HCT116 (cell line): Measurements from ENCODE around the gene RBMS1. TPM values are rescaled to one million over a fixed set of nuclear protein-coding genes. Genes with fewer than 3 reads are reported as not detected.

Experiments used
- ATAC-seq: fragments of 200-7000 bp; cut with Tn5 transposase; 2 replicates; pipeline ENCODE4 v1.9.1; 2020; ENCODE audit warnings: mild to moderate bottlenecking, moderate library complexity
- BruUV-seq: library from RNA; stranded (reverse); fragments of 400-500 nt; replicated peaks from 2 replicates; lab custom pipeline; 2021; lab: Mats Ljungman, UMichigan
- CTCF ChIA-PET: fragments of 300-600 bp; sonication (Branson Sonifier 250); formaldehyde crosslinking; loops from one replicate; lab custom pipeline; 2021; ENCODE audit warnings: antibody characterized with exemption; lab: Charles Lee
- POLR2A ChIA-PET: fragments of 300-600, 350-600 bp; sonication (Branson Sonifier 250); formaldehyde crosslinking; loops from one replicate; lab custom pipeline; 2021; ENCODE audit warnings: antibody characterized with exemption; lab: Charles Lee
- RAD21 ChIA-PET, 2 experiments: fragments of 300-600 bp; sonication (Branson Sonifier 250); formaldehyde crosslinking; loops; one replicate each; lab custom pipeline; 2023; ENCODE audit warnings: low total read pairs in 2 of 2; ENCODE audit not compliant: uncharacterized antibody in 2 of 2, unreplicated experiment in 2 of 2, low non-redundant PET in 1 of 2; lab: Charles Lee
- DNase-seq: peaks from one replicate; pipeline ENCODE4 v3.0.0-alpha.2; 2010; ENCODE audit warnings: low read depth, low spot score
- H2AFZ ChIP-seq: fragments of 200-600 bp; shearing (Covaris generic), sonication (generic); 2 replicates; pipeline ENCODE4 v1.6.1; 2017; ENCODE audit warnings: low read depth, mixed run types, mixed read lengths, antibody characterized with exemption, low read length; ENCODE audit not compliant: poor library complexity, severe bottlenecking
- H3K27ac ChIP-seq: 2 replicates; pipeline ENCODE4 v1.5.1; 2012; ENCODE audit warnings: low read depth, low read length
- H3K27me3 ChIP-seq: fragments of 200-600 bp; sonication (generic); 2 replicates; pipeline ENCODE4 v1.6.1; 2016; ENCODE audit warnings: mixed run types, low read length, mixed read lengths; ENCODE audit not compliant: insufficient read depth
- H3K36me3 ChIP-seq, 2 experiments: fragments of 200-500 bp in 1 of 2; fragments of 200-600 bp in 1 of 2; sonication (Bioruptor generic) in 1 of 2; sonication (generic) in 1 of 2; 2 replicates each; pipeline versions ENCODE4 v1.5.1 to v1.6.1; 2014 to 2016; ENCODE audit warnings: low read length in 2 of 2, inconsistent platforms in 1 of 2, mixed read lengths in 1 of 2, mixed run types in 1 of 2; ENCODE audit not compliant: insufficient read depth in 2 of 2, control insufficient read depth in 1 of 2
- H3K4me1 ChIP-seq, 2 experiments: fragments of 200-600 bp in 1 of 2; sonication (generic) in 1 of 2; 2 replicates each; pipeline versions ENCODE4 v1.5.1 to v1.6.1; 2012 to 2017; ENCODE audit warnings: low read length in 2 of 2, inconsistent platforms in 1 of 2, mild to moderate bottlenecking in 1 of 2, mixed read lengths in 1 of 2, mixed run types in 1 of 2, moderate library complexity in 1 of 2; ENCODE audit not compliant: insufficient read depth in 2 of 2, control insufficient read depth in 1 of 2
- H3K4me2 ChIP-seq: fragments of 200-600 bp; sonication (generic); 2 replicates; pipeline ENCODE4 v1.6.1; 2017; ENCODE audit warnings: mixed run types, low read length, mixed read lengths
- H3K4me3 ChIP-seq, 2 experiments: fragments of 200-600 bp in 1 of 2; sonication (generic) in 1 of 2; replicated peaks in 1 of 2; 2 replicates each; pipeline ENCODE4 v1.5.1; 2011 to 2016; ENCODE audit warnings: low read length in 2 of 2, control low read depth in 1 of 2, low read depth in 1 of 2, mild to moderate bottlenecking in 1 of 2, mixed read lengths in 1 of 2, mixed run types in 1 of 2
- H3K79me2 ChIP-seq: fragments of 200-600 bp; sonication (generic); 2 replicates; pipeline ENCODE4 v1.6.1; 2017; ENCODE audit warnings: mild to moderate bottlenecking, mixed run types, low read length, moderate library complexity, mixed read lengths; ENCODE audit not compliant: insufficient read depth
- H3K9ac ChIP-seq: fragments of 200-600 bp; sonication (generic); 2 replicates; pipeline ENCODE4 v1.6.1; 2016; ENCODE audit warnings: low read length, mixed read lengths
- H3K9me2 ChIP-seq: fragments of 200-600 bp; sonication (generic), shearing (Covaris generic); 2 replicates; pipeline ENCODE4 v1.6.1; 2017; ENCODE audit warnings: mixed run types, mild to moderate bottlenecking, moderate library complexity; ENCODE audit not compliant: insufficient read depth
- H3K9me3 ChIP-seq, 2 experiments: fragments of 200-500 bp in 1 of 2; fragments of 200-600 bp in 1 of 2; sonication (Bioruptor generic) in 1 of 2; sonication (generic) in 1 of 2; 2 replicates each; pipeline ENCODE4 v1.6.1; 2014 to 2017; ENCODE audit warnings: low read length in 2 of 2, mixed read lengths in 2 of 2, inconsistent platforms in 1 of 2, low read depth in 1 of 2, mild to moderate bottlenecking in 1 of 2, mixed run types in 1 of 2, moderate library complexity in 1 of 2; ENCODE audit not compliant: control insufficient read depth in 1 of 2, insufficient read depth in 1 of 2
- H4K20me1 ChIP-seq: fragments of 200-600 bp; sonication (generic), shearing (Covaris generic); 2 replicates; pipeline ENCODE4 v1.6.1; 2017; ENCODE audit warnings: mixed run types, mild to moderate bottlenecking, moderate library complexity; ENCODE audit not compliant: insufficient read depth
- CEBPB ChIP-seq: IDR thresholded peaks from 2 replicates; pipeline ENCODE4 v1.6.1; 2012; ENCODE audit warnings: low read depth
- EGR1 ChIP-seq: IDR thresholded peaks from 2 replicates; pipeline ENCODE4 v1.6.1; 2012; ENCODE audit warnings: low read depth
- ELF1 ChIP-seq: IDR thresholded peaks from 2 replicates; pipeline ENCODE4 v1.6.1; 2012; ENCODE audit warnings: low read depth, borderline replicate concordance
- EZH2phosphoT487 ChIP-seq: fragments of 200-600 bp; IDR thresholded peaks from 2 replicates; pipeline ENCODE4 v1.6.1; 2018; ENCODE audit warnings: antibody characterized with exemption, borderline replicate concordance
- POLR2AphosphoS5 ChIP-seq: IDR thresholded peaks from 2 replicates; pipeline ENCODE4 v1.6.1; 2011; ENCODE audit warnings: mild to moderate bottlenecking, low read depth, low read length, moderate library complexity
- RAD21 ChIP-seq: IDR thresholded peaks from 2 replicates; pipeline ENCODE4 v1.6.1; 2012; ENCODE audit warnings: low read depth, mild to moderate bottlenecking
- SIN3A ChIP-seq: IDR thresholded peaks from 2 replicates; pipeline ENCODE4 v1.6.1; 2012; ENCODE audit warnings: low read depth
- intact Hi-C: fragments of 100-400 bp; cut with micrococcal nuclease; formaldehyde crosslinking; loops from 2 replicates; pipeline ENCODE4 v1.10.0; 2022
- total RNA-seq: library from RNA; stranded (reverse); gene quantifications from one replicate; pipeline ENCODE4 v1.2.1, GENCODE V29; 2021; ENCODE audit not compliant: unreplicated experiment
- TF ChIP-seq, protein P1 (sequence below), 3 experiments: fragments of 200-600 bp in 1 of 3; sonication (generic) in 1 of 3; IDR thresholded peaks in 2 of 3; conservative IDR thresholded peaks in 1 of 3; 2 replicates each; pipeline ENCODE4 v1.5.1; 2012 to 2017; ENCODE audit warnings: low read depth in 2 of 3, low read length in 2 of 3, antibody characterized with exemption in 1 of 3, borderline replicate concordance in 1 of 3, control low read depth in 1 of 3, mild to moderate bottlenecking in 1 of 3, mixed read lengths in 1 of 3, mixed run types in 1 of 3, moderate library complexity in 1 of 3; ENCODE audit not compliant: insufficient read depth in 1 of 3
- TF ChIP-seq, protein P2 (sequence below): IDR thresholded peaks from 2 replicates; pipeline ENCODE4 v1.6.1; 2012; ENCODE audit warnings: low read depth

The RBMS1 gene
- total RNA-seq, 1 experiment from 2014 or later = 17.6 TPM

DNA sequence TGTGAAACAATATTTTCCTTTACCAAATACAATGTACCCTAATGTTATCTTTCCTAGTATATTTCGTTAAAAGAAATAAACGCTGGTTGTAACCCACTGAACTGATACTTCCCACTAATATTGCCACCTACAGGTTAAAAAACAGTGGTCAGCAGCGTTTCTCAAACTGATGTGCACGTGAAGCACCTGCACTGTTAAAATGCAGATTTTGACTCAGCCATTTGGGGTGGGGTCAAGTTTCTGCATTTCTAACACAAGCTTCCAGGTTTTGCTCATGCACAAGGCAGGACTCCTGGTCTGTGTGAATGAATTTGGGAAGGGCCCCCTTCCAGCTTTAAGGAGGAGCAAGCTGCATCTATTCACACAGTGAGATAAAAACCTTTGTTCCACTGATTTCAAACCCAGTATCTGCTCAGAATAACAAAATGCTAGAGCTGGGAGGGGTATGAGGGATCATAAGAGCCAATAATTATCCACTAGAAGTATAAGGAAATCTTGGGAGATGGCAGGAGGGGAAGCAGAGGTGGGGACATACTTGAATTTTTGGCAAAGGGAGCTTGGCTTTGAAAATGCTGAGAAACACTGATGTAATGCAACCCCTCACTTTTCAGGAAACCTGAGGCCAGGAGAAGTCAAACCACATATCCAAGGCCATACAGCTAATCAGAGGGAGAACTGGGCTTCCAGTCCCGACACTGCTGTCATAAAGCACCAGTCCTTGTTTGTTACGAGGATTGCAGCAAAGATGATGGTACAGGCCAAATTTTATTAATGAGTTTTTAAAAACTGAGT lies 116.2 kb downstream of the RBMS1 start:
- H3K27ac ChIP-seq = no peak overlapping the region
- H3K4me3 ChIP-seq = no peak overlapping the region
- TF ChIP-seq POLR2AphosphoS5 (no peak), ELF1 (no peak), EZH2phosphoT487 (no peak), CEBPB (no peak), SIN3A (no peak), RAD21 (no peak; the same call in 1 of the 2 replicates), EGR1 (no peak)
- TF ChIP-seq, protein P1, sequence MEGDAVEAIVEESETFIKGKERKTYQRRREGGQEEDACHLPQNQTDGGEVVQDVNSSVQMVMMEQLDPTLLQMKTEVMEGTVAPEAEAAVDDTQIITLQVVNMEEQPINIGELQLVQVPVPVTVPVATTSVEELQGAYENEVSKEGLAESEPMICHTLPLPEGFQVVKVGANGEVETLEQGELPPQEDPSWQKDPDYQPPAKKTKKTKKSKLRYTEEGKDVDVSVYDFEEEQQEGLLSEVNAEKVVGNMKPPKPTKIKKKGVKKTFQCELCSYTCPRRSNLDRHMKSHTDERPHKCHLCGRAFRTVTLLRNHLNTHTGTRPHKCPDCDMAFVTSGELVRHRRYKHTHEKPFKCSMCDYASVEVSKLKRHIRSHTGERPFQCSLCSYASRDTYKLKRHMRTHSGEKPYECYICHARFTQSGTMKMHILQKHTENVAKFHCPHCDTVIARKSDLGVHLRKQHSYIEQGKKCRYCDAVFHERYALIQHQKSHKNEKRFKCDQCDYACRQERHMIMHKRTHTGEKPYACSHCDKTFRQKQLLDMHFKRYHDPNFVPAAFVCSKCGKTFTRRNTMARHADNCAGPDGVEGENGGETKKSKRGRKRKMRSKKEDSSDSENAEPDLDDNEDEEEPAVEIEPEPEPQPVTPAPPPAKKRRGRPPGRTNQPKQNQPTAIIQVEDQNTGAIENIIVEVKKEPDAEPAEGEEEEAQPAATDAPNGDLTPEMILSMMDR (IDR thresholded peaks at IDR 0.05 in 2 of 3, conservative IDR thresholded peaks at IDR 0.05 in 1 of 3; ENCODE audit: borderline replicate concordance in 1 of 3, insufficient read depth in 1 of 3, low read depth in 2 of 3, low read length in 2 of 3) = peak in 2 of 3 experiments; percentile 33 to 38; a peak in 2 of 6 replicates
- TF ChIP-seq, protein P2, sequence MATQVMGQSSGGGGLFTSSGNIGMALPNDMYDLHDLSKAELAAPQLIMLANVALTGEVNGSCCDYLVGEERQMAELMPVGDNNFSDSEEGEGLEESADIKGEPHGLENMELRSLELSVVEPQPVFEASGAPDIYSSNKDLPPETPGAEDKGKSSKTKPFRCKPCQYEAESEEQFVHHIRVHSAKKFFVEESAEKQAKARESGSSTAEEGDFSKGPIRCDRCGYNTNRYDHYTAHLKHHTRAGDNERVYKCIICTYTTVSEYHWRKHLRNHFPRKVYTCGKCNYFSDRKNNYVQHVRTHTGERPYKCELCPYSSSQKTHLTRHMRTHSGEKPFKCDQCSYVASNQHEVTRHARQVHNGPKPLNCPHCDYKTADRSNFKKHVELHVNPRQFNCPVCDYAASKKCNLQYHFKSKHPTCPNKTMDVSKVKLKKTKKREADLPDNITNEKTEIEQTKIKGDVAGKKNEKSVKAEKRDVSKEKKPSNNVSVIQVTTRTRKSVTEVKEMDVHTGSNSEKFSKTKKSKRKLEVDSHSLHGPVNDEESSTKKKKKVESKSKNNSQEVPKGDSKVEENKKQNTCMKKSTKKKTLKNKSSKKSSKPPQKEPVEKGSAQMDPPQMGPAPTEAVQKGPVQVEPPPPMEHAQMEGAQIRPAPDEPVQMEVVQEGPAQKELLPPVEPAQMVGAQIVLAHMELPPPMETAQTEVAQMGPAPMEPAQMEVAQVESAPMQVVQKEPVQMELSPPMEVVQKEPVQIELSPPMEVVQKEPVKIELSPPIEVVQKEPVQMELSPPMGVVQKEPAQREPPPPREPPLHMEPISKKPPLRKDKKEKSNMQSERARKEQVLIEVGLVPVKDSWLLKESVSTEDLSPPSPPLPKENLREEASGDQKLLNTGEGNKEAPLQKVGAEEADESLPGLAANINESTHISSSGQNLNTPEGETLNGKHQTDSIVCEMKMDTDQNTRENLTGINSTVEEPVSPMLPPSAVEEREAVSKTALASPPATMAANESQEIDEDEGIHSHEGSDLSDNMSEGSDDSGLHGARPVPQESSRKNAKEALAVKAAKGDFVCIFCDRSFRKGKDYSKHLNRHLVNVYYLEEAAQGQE = no peak
- no peak overlapping the region for H3K4me2 ChIP-seq
- H3K9me3 ChIP-seq = no peaks in the 10 kb centered on the region
- no peaks in the 10 kb centered on the region for H3K79me2 ChIP-seq
- ChIA-PET POLR2A (no interaction called here), CTCF (interaction anchor here (1.3 kb wide), 1 partner anchor 12 kb away, joined by 3 read pairs; no protein-coding TSS in a partner anchor), RAD21 (no interaction called here)
- DNase-seq (no peak), ATAC-seq (no peak)
- BruUV-seq = no TSS peak
- intact Hi-C loops = no loop called here
- H2AFZ ChIP-seq = no peak overlapping the region
- no peaks in the 10 kb centered on the region for H3K27me3 ChIP-seq
- H3K36me3 ChIP-seq = no peaks in the 10 kb centered on the region
- no peak overlapping the region for H3K9ac ChIP-seq
- no peaks in the 10 kb centered on the region for H3K9me2 ChIP-seq
- H4K20me1 ChIP-seq = no peaks in the 10 kb centered on the region
- H3K4me1 ChIP-seq = no peaks in the 10 kb centered on the region
